Mesangial cell (primary cell): ENCODE results near the gene FRA10AC1. TPM values are rescaled to one million over a fixed set of nuclear protein-coding genes. Genes with fewer than 3 reads are reported as not detected.

Experiments used
- total RNA-seq: library from RNA; depleted of rRNA; stranded (reverse); fragments of >200 nt; gene quantifications from 2 replicates; pipeline ENCODE4 v1.2.3, GENCODE V29; 2015

Gene FRA10AC1
- 2.0 and 3.0 TPM in 2 replicates for total RNA-seq

GRCh38 chr10:93702210-93703001, at the start of gene FRA10AC1:
FRA10AC1 (minus strand) TSS chr10:93702592; CDS start chr10:93700106, 2,486 bp downstream.

Other genes with a start within 250 kb of the FRA10AC1 start
- gene MYOF, start 220.3 kb downstream of the FRA10AC1 start, total RNA-seq: 171 and 235 TPM in 2 replicates
- 3.7 and 79.5 TPM in 2 replicates for gene CEP55, start 206.0 kb downstream of the FRA10AC1 start, total RNA-seq
- gene FFAR4, start 135.9 kb downstream of the FRA10AC1 start, total RNA-seq: not detected in 2 replicates
- gene RBP4, start 101.4 kb downstream of the FRA10AC1 start, total RNA-seq: 0.49 and 0.63 TPM in 2 replicates
- not detected in 2 replicates for gene PDE6C, start 90.1 kb downstream of the FRA10AC1 start, total RNA-seq
- gene LGI1, start 55.3 kb upstream of the FRA10AC1 start, total RNA-seq: not detected in 2 replicates
- gene SLC35G1, start 191.4 kb upstream of the FRA10AC1 start, total RNA-seq: 3.8 and 5.1 TPM in 2 replicates